AG08396 (cell line): ENCODE measurements around the gene HOXA9.
A peak's percentile ranks its signal among the peaks of the same experiment; 100 is the strongest.

Experiments used
- DNase-seq: peaks from one replicate; pipeline ENCODE4 v3.0.0; 2012; ENCODE audit warnings: low spot score, mixed read lengths

The HOXA9 gene

DNA sequence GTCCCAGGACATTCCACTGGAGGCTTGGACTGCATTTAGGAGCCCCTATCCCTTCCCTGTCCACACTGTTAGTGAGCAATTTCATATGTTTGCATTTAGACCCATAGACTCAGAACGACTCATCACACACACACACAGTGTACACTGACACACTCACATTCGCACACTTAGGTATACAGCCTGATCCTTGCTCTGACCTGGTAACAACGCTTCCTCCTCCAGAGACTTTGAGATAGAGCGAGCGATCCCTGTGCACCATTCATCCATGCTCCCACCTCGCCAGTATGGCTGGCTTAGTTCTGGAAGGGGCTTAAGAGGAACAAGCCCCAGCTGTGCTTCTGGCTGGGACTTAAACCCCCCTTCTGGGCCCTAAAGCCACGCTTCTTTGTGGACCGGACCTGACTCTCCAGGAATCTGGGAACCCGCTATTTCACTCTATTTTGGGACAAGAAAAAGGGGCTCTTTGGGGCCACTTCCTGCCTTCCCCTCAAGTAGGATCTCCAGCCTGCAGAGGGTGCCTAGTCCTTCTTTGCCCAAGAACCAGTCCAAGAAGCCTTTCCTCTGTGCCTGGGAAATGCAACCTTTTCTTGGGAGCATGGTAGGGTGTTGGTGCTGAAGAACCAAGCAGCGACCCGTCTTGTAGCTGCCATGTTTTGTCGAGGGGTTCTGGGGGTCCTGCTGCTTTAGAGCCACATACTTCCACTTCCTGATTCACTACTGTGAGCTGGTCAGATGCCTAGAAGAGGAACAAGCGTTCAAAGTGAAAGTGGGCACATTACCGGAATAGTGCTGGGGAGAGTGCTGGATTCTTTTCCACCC, 35.6 kb upstream of the HOXA9 start:
- no peak for DNase-seq

DNA sequence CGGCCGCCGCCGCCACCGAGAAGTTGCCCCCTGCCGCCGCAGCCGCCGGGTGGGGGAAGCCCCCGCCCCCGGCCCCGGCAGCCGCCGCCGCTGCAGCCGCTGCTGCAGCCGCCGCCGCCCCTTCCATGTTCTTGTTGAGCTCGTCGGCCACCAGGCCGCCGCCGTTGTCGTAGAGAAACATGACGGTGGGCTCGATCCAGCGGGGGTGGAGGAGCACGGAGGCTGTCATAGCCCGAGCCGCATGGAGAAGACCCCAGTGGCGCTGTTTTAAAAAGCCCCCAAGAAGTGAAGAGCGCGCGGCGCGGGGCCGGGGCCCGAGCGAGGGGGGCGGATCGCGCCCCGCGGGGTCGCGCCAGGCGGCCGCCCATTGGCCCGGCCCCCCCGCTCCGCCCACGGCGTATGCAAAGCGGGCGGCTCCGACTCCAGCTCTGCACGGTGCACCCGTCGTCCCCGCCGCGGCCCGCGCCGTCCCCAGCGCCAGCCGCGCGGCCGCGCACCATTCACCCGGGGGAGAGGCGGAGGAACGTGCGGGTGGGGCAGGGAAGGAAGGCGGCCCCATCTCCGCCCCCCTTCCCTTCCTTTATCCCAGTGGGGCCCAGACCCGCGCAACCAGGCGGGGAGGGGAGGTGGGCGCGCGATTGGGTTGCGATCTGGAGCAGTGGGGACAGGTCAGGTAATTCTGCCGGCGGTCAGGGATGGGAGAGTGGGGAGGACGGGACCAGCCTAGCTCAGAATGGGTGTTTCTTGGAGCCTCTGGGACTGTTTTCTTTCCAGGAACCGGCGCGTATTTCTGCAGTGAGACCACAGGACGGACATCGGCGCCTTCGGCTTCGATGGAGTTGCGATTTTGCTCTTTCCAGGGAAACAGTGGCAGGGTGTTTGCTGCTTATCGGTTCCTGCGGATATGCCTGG, 34.8 kb upstream of the HOXA9 start, which contains the start of gene HOXA13:
HOXA13 (minus strand) TSS at position 243 of the 912 bp plus-strand sequence; CDS start at position 229, 14 bp downstream.
- no peak for DNase-seq

DNA sequence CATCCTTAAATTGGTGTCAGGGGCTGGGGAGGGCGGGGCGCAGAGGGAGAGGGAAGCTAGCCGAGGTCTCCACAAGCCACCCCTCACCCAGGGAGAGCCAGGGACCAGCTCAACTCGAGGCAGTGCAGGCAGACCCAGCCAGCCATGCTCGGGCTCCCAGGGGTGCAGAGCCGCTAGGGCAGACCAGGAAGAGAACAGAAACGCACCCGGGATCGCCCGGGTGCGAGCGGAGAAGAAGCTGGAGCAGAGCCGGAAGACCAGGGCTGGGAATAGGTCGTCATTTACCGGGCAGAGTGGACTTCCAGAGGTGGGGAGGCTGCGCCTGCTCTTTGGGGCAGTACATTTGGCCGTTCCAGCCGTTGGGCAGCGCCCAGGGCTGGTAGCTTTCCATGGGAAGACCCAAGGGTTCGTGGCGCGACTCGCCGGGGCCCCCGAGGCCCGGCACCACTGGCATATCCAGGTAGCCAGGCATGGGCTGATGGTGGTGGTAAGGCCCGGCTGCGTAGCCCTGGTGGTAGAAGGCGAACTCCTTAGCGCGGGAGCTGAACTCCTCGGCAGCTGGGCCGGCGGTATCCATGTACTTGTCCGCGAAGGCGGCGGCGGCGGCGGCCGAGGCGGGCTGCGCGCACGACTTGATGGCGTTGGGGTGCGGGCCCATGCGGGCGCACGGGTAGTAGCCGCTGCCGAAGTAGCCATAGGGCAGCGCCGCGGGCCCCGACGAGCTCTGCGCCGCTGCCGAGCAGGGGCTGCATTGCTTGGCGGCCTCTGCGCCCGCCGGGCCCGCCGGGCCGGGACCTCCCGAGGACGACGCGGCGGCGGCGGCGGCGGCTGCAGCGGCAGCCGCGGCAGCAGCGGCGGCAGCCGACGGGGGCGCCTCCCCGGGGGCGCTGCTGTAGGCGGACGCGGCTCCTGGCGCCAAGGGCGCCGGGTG, 33.8 kb upstream of the HOXA9 start:
- no peak for DNase-seq

DNA sequence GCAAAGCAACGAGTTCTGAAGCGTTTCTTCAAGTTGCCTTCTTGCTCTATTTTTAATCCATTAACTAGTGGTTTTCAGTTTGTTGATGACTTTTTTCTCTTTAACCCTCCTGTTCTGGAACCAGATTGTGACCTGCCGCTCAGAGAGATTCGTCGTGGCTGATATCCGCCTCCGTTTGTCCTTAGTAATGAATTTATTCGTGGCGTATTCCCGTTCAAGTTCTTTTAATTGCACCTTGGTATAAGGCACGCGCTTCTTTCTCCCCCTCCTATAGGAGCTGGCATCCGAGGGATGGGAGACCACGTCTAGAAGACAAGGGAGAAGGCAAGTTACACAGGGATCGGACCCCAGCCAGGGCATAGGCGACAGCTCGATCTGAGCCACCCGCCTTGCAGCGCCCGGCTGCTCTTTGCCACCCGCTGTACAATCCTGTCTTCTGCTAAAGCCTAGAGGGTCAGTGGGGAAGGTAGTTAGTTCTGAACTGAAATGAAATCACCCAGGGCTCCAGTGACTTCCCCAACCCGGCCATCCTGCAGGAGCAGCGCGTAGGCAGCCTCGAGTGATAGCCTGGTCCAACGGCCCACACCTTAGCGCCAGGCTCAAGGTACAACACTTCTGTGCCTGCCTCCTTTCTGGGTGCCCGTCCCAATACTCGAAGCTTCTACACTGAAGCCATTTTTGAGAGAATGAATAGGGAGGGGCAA, 33.0 kb upstream of the HOXA9 start:
- no peak for DNase-seq

DNA sequence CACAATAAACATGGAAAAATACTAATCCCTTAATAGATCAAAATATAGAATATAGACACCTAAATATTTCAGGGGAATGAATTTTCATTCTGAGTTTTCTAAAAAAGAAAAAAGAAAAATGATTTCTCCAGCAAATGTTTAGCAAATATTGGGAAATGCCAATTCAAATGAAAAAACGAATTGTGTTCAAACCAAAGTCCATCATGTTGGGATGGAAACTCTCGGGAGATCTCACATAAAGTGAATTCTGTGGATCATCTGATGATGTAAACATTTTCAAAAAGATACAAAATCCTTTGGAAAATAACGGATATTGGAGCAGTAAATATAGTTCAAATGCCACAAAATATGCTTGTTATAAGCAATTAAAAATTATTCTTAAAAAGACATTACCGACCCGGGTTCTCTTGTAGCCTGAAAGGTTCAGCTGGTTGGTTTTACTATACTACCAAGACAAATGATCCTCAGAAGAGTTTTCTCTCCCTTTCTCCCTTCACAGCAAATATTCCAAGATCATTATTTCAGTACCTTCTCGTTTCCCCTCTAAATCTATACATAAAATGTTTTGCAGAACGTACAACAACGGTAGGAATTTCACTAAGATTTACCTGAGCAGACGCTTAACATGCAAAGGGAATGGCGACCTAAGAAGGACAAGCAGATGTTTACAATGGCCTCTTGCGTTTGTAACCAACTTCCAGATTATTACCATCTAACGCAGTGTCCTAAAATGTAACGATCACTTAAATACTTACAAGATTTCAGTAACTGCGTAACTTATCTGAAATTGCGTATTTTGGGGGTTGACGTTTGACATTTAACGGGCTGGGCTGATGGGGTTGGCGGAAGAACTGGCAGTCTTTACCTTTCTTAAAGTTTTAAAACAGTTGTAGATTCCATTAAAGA, 32.1 kb upstream of the HOXA9 start:
- no peak for DNase-seq

DNA sequence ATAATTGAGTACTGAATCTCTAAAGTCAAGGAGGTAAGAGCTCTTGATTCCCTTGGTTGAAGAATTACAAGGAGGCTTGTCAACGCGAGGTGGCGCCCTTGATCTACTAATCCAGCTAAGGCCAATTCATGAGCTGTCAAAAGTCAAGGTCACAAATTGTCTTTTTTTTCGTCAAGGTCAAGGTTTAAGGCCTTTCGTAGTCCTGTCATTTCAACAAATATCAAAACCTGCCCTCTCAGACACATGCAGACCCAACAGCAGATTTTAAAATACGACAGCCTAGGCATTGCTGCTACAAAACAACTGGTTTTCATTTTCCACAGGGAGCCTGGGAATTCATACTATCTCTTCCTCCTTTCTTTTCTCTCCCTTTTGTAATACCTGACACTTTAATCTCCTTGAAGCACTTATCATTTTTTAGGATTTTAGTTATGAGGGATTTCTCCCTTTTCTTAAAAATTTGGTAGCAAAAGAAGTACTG, 31.0 kb upstream of the HOXA9 start:
- peak; percentile 84 for DNase-seq

DNA sequence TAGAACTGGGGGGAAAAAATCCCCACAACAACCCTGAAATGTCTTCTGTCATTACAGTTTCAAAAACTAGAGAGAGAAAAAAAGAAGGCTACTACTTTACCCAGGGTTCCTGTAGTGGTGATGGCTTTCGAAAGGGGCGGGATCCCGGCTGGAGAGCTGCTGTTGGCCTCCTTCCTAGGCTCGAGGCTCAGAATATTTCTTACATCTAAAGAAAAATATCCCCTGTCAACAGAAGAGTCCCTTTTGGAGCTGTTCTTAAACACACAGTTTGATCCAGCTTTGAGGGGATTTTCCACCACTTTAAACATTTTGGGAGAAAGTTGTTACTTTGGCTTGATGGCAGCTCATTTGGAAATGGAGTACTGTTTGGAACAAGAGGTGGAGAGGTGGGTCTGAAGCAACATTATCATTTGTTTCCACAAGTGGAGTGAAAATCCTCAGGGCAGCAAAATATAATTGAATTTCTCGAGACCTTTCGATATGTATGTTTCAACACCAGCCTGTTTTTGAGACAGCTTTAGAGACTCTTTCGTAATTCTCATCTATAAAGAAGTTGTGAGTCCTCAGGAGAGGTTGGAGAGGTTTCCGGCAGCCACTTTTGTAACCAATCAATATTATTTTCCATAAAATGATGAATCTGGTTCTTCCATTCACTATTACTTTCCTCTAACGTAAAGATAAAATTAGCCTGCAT, 29.5 kb upstream of the HOXA9 start:
- no peak for DNase-seq

DNA sequence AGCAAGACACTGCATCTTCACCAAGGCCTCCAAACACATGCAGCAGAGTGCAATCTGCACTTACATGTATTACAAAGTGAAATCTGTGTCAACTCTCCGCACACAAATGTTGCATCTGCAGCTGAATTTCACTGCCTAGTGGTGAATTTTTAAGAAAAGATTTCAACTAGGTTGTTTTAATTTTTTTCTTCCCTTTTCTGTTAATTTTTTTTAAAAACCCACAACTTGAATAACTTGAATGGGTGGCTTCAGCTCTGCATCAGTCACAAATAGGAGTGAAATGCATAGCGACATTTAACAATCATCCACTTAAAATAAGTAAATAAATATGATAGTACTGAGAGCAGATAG, 28.6 kb upstream of the HOXA9 start:
- no peak for DNase-seq

DNA sequence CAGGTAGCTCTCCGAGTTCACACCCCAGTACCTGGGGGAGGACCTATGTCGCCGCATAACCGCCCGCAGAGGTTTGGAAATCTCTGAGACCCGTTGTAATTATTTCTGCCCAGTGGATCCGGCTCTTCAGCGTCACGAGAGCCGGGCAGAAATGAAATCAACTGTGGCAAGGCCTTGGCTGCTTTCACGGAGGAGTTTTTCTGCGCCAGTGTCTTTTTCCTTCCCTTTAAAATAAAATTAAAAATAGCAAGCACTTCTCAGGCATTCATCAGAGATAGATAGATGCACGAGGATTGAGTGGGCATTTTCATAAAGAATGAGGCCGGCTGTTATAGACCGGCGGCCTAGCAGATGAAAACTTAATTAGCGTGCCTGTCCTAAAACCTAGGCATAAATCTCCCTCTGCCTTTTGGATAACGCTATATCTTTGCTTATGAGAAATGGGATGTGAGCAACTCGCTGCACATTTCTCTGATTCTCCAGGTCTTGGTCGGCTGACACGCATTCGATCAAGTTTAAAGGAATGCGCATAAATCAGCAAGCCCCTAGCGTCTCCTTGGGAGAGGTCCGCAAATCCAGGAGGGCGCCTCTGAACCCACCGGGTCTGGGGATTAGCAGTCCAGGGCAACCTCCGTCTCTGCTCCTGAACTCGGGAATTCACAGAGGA, 28.1 kb upstream of the HOXA9 start:
- DNase-seq: no peak

DNA sequence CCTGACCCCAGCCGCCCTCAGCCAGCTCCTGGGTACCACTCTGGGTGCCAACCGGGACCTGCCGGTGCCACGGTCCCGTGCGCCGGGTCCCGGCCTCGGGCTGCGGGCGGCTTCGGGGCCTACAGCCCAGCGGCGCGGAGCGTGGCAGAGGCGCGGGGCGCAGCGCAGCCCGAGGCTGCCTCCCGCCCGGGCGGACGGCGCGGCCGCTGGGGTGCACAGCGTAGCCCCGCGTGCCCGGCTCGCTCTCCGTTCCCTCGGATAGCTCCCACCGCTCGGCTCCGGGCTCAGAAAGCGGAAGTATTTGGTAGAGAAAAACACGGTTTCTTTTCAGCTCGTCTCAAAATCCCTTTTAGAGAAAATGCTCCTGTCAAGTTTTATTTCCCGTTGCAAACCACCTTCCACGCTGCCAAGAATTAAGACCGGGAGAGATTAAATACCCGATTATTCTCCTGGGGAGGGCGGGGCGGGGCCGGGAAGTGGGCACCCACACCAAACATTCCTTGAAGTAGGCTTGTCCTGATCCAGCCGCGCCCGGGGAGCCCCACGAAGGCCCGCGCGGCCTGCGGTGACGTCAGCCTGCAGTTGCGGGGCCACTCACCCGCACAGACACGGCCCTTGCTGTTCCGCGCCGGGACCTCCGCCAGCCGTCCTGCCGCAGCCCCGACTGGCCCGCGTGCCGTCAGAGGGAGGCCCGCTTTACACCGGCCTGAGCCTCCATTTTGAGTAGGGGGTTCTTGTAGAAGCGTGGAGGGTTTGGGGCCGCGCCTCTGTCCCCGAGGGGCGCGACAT, 27.4 kb upstream of the HOXA9 start:
- peak; percentile 61 for DNase-seq

DNA sequence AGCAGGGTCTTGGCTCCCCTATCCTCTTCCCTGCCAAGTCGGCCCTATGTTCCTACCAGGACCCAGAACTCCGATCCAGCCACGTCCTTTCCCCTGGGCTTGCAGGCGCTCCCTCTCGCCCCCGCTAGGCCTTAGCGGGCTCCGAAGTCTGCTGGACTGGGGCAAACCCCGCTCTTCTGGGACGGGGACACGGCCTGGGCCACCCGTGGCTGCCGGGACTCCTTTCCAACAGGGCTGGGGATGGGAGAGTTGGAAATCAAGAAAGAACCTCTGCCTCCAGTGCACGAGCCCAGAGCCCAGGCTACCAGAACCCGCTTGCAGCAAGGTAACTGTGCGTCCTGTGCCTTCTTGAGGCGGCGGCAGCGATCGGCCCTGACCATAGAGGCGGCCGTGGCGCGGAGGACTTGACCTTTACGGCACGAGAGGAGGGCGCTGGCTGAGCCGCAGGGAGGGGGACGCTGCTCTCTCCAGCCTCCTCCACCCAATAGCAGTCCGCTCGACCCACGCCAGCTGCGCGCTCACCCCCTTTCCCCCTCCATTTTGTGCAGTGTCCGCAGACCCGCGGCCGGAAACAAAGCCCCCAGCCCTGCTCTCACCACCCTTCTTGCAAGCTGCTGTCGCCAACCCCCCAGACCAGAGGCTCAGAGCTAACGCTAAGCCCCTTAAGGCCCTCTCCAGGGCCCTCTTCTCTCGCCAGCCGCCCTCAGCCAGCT, 26.7 kb upstream of the HOXA9 start:
- no peak for DNase-seq

DNA sequence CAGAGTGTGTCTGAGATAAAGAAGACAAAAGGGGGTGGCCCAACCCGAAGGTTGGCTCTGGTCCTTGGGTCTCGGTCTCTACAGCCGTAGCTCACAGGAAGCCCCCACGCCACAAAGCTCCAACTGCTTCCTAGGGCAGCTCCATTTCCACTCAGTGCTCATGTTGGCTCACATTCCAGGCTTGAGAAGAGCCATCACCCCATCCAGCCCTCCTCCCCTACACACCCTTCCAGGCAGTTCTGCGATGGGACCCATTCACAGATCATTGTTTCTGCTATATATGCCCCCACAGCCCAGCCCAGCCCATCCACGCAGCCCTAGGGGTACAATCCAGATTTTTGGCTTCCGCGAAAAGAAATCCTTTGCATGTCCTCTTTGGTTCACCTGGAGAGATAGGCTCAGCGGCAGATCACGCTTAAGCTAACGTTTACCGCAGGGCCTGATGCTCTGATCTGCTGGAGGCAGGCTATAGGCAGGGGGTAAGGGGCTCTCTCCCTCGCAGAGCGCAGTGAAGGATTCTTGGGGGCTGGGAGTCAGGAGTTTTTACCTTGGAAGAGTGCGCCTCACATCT, 25.9 kb upstream of the HOXA9 start:
- no peak for DNase-seq

DNA sequence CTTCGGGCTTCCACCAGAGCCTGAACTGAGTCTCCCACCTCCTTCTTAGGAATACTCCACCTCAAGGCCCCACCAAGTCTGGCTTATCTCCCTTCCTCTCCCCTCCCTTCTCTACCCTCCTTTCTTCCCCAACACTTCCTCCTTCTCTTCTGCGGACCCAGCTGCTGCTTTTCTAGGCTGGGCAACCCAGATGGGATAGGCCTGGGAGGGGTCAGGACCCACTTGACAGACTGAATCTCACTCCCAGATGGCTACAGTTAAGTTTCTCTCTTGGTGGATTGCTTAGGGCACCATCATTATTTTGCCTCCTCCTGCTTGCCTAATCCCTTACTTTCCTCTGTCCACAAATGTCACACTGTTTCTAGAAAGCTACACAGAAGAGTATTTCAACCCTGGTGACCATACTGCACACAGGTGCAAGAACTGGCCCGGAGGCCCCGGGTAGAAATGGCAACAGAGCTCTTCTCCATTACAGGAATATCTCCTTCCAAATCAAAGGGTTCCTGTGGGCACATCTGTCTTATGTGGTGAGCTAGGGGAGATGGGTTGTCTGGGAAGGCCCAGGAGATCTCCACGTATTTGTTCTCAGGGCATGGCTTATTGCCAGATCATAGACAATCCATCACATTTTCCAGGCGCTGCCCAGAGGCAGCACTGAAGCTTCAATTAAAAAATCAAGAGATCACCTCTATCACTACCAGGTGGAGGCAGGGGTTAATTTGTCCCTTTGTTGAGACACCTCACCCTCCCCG, 24.8 kb upstream of the HOXA9 start:
- DNase-seq: no peak

DNA sequence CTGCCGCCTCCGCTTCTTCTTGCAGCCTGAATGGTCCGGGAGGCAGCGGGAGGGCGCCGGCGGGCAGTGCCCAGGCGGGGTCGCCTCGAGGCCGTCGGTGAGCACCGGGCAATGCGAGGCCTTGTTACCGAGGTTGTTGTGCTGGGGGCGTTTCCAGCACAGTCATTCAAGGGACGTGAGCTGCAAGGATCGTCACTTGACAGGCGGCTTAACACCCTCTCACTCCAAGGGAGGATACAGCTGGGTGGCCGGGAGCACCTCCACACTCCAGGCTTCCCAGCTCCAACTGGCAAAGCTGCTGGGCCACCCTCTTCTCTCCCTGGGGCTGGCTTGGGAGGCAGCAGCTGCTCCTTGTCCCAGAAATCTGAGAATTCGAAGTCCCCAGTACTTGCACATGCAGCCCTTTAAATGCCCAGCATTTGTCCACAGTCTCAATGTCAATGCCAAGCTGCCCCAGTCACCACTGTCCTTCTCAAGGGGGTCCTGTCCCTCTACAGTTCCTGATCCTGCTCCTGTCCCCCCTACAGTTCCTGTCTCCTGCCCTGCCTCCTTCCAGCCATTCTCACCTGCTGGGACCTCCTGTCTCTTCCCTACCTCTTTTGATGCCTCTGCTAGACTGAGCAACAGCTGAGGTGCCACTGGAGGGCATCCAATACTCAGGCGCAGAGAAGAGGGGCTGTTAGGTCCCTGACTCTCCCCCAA, 24.1 kb upstream of the HOXA9 start:
- no peak for DNase-seq

DNA sequence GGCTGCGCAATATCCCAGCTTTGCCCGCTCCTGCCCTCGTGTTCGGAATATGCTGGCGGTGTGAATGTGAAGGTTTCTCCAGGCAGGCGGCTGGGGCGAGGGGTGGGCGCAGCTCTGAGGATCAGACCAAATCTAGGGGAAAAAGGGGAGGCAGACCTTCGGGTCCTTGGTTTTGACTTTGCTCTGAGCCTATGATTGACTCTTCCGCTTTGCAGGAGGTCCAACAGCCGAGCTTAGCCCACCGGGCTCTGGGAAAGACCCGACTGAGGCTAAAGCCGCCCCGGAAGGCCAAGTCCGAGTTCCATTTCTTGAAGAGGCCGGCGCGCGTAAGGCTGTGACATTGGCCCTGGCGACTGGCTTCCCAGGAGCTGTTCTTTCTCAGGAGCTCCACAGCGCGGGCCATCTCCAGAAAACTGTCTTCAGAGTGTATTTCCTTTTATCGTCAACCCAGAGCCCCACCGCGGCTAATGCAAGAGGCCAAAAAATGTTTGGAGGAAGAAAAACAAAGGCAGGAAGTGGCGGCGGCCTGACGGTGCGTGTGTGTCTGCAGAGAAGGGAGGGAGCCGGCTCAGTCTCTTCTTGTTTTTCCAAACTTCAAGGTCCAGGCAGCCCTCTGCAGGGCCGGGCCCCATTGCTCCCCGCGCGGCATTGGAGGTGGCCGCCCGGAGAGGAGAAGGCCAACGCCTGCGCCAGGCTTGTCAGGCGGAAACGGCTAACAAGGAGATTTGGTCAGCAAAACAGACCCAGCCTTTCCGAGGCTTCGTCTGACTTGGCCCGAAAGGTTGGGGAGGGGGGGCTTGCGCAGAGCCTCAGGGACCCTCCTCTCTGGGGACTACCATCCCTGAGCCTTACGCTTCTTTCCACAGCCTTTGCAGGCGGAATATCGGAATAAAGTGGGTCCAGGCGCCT, 23.3 kb upstream of the HOXA9 start:
- no peak for DNase-seq
